Cardiac fibroblast (primary cell): Measurements from ENCODE around the gene SRGAP3.

Experiments
- DNase-seq, 2 donors: peaks; one replicate each; pipeline versions ENCODE4 v3.0.0 to v3.0.0-alpha.2; 2010; ENCODE audit warnings: low read depth in 2 of 2
- H3K4me3 ChIP-seq, 2 donors: replicated peaks in 1 of 2; 1 replicate in 1 of 2; 2 replicates in 1 of 2; pipeline ENCODE4 v1.5.1; 2011; ENCODE audit warnings: low read depth in 2 of 2, low read length in 2 of 2, mild to moderate bottlenecking in 2 of 2, moderate library complexity in 1 of 2
- CTCF ChIP-seq: IDR thresholded peaks from one replicate; pipeline ENCODE4 v1.5.1; 2011; ENCODE audit warnings: low read depth, mild to moderate bottlenecking, low read length, inconsistent platforms

Gene SRGAP3

DNA sequence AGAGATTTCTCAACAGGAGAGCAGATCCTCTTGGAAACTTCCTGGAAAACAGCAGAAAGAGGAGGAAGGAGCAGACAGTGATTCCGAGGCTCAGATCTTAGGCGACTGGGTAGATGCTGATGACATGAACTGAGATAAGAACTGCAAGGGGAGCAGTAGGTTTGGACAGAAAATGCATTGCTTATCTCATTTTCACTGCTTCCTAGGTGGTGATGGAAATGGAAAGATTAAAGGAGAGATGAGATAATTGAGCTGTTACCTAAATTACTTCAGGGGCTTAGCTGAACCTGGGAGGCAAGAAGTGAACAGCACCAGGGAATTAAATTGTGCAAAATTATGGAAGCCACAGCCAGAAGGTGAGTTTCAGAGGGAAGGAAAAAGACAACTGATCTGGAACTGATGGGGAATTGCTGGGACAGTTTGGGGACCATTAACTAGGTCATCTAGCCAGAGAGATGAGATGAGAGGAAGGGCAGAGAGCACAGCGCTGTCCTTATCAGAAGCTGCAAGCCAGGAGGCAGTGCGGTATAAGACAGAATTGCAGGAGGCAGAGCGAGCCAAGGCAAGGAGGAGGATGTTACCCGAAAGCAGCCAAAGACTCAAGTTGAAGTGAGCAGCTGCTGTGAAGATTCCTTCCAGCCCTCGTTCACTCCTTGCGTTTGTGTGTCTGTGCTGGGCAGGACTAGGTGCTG lies 140.4 kb downstream of the SRGAP3 start:
- no peak overlapping the region for H3K4me3 ChIP-seq
- TF ChIP-seq CTCF = no peak
- DNase-seq = no peak

GRCh38 chr3:9107738-9108137 lies 141.7 kb downstream of the SRGAP3 start:
- TF ChIP-seq CTCF = no peak
- DNase-seq = no peak

DNA sequence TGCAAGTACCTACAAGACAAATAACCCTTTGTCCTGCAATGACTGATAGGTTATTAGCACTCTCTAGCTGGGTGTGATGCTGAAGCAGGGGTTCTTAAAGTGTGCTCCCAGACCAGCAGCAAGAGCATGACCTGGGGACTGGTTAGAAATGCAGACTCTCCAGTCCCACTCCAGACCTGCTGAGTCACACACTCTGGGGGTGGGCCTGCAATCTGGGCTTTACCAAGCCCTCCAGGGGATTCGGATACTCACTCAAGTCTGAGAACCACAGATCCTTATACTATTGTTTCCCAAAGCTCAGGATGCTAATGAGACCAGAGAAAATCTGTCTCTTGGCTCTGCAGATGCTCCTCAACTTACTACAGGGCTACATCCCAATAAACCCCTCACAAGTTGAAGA lies 144.0 kb downstream of the SRGAP3 start:
- TF ChIP-seq CTCF = no peak
- no peak for DNase-seq
- H3K4me3 ChIP-seq = no peak overlapping the region

More at GRCh38 chr3:9107738-9108137, 141.7 kb downstream of the SRGAP3 start:
- H3K4me3 ChIP-seq = no peak overlapping the region

DNA sequence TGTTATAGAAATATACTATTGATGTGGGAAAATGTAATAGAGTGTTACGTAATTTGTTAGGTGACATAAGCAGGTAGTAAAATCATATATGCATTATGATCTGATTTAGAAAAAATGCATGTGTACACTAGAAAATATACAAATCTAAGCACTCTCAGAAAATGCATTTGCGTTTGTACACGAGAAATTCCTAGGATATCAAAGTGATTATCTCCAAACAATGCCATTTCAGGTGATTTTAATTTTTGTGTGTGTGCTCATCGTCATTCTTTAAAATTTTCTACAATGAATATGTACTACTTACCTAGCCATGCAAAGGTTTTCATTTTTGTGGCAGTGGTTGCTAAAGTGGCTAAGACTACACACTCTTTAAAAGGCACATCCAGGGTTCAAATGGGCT lies 145.3 kb downstream of the SRGAP3 start:
- no peak for DNase-seq
- H3K4me3 ChIP-seq = no peak overlapping the region
- TF ChIP-seq CTCF = no peak

DNA sequence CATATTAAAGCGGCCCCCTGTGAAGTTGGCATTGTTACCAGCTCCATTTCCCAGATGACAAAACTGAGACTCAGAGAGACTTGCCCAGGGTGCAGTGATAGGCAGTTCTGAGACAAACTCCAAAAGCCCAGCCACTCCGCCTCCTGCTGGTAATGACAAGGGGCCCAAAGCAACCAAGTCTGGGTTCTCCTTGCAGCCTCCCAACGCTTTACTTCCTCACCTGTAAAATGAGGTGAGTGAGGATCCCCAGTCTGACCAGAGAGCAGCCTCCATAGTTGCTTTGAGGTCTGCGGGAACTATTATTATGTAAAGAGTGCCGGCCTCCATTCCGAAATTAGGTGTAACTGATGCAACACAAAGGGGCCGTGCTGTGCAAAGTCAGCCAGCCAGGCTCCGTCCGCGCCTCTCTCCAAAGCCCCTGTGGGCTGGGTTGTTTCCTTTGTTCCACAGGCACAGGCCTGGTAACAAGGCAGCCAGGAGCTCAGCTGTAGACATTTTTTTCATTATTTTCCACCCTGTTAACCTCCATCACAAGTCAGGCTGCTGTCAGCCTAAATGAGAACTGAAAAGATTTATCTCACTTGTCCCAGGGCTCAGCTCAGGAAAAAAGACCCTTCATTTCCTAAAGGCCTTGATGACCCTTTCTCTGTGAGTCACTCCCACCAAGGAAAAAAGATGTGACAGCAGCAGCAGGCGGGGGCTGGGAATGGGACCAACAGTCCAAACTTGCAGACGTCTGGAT lies 147.0 kb downstream of the SRGAP3 start:
- DNase-seq = no peak
- no peak for TF ChIP-seq CTCF
- no peak overlapping the region for H3K4me3 ChIP-seq

- TF ChIP-seq CTCF = no peak
- no peak overlapping the region for H3K4me3 ChIP-seq
- DNase-seq = no peak
These were observed 148.2 kb downstream of the SRGAP3 start for GRCh38 chr3:9101286-9101685.
